GM18909 (cell line): ENCODE data around the gene SENP8.
A peak's percentile ranks its signal among the peaks of the same experiment; 100 is the strongest.
"Not testable (repeated sequence)": the region's sequence is repeated elsewhere in the genome, so short reads cannot be mapped to it uniquely, and the experiment has no call there.

ENCODE experiments used
- ATAC-seq: cut with Tn5 transposase; IDR thresholded peaks from one replicate; pipeline ENCODE4 v1.9.1; 2021; ENCODE audit warnings: mild to moderate bottlenecking; ENCODE audit not compliant: unreplicated experiment, poor library complexity

The SENP8 gene

GRCh38 chr15:72118017-72118978 is at the start of gene SENP8, which contains the start of gene MYO9A:
Gene SENP8 (plus strand): TSS chr15:72118403. CDS start chr15:72139624, 21,221 bp downstream.
Gene MYO9A (minus strand): TSS chr15:72118150. CDS start chr15:72046563, 71,587 bp downstream.
- peak; percentile 74 for ATAC-seq

- ATAC-seq: no peak
Measured at GRCh38 chr15:72068856-72069255, 49.3 kb upstream of the SENP8 start.

GRCh38 chr15:72070817-72071447 is 47.3 kb upstream of the SENP8 start:
- no peak for ATAC-seq

- ATAC-seq: not testable (repeated sequence)
Measured at GRCh38 chr15:72071448-72071825, 46.8 kb upstream of the SENP8 start.

- ATAC-seq: no peak
Measured at GRCh38 chr15:72074335-72075060, 43.7 kb upstream of the SENP8 start.

- ATAC-seq: no peak
Measured at GRCh38 chr15:72077950-72078349, 40.3 kb upstream of the SENP8 start.

- peak; percentile 80 for ATAC-seq
Measured at GRCh38 chr15:72078887-72079286, 39.3 kb upstream of the SENP8 start.

GRCh38 chr15:72082176-72082575 is 36.0 kb upstream of the SENP8 start:
- ATAC-seq: no peak

- ATAC-seq: no peak
Measured at GRCh38 chr15:72086010-72086697, 32.0 kb upstream of the SENP8 start.

- ATAC-seq: no peak
Measured at GRCh38 chr15:72086920-72087648, 31.1 kb upstream of the SENP8 start.

GRCh38 chr15:72092006-72092405 is 26.2 kb upstream of the SENP8 start:
- ATAC-seq: no peak

GRCh38 chr15:72092691-72093090 is 25.5 kb upstream of the SENP8 start:
- ATAC-seq: no peak

GRCh38 chr15:72096796-72097195 is 21.4 kb upstream of the SENP8 start:
- no peak for ATAC-seq

- ATAC-seq: no peak
Measured at GRCh38 chr15:72098040-72098439, 20.2 kb upstream of the SENP8 start.

GRCh38 chr15:72099155-72099554 is 19.0 kb upstream of the SENP8 start:
- no peak for ATAC-seq

- ATAC-seq: not testable (repeated sequence)
Measured at GRCh38 chr15:72100551-72100950, 17.7 kb upstream of the SENP8 start.

GRCh38 chr15:72105111-72105510 is 13.1 kb upstream of the SENP8 start:
- no peak for ATAC-seq

GRCh38 chr15:72106068-72106467 is 12.1 kb upstream of the SENP8 start:
- no peak for ATAC-seq

- no peak for ATAC-seq
Measured at GRCh38 chr15:72110355-72110754, 7.8 kb upstream of the SENP8 start.
